Spleen (tissue), 11 donors: ENCODE data around the gene CNKSR3. TPM values are rescaled to one million over a fixed set of nuclear protein-coding genes. Genes with fewer than 3 reads are reported as not detected.

ENCODE experiments used
- DNase-seq: peaks from one replicate; pipeline ENCODE4 v3.0.0-alpha.2; 2020
- H3K27ac ChIP-seq, 8 donors: fragments of 200-600 bp; sonication (generic) in 7 of 8; 1 replicate in 4 of 8; 2 replicates in 4 of 8; pipeline versions ENCODE4 v1.5.0 to v1.8.0; 2016 to 2021; ENCODE audit warnings: inconsistent platforms in 4 of 8, mild to moderate bottlenecking in 4 of 8, moderate library complexity in 1 of 8
- H3K27me3 ChIP-seq, 7 donors: fragments of 200-600 bp; sonication (generic) in 6 of 7; replicated peaks in 1 of 7; 1 replicate in 4 of 7; 2 replicates in 3 of 7; pipeline versions ENCODE4 v1.5.0 to v1.8.0; 2016 to 2021; ENCODE audit warnings: inconsistent platforms in 3 of 7, mild to moderate bottlenecking in 1 of 7
- H3K36me3 ChIP-seq, 6 donors: fragments of 200-600 bp; sonication (generic) in 5 of 6; 1 replicate in 4 of 6; 2 replicates in 2 of 6; pipeline versions ENCODE4 v1.5.0 to v1.8.0; 2016 to 2021; ENCODE audit warnings: inconsistent platforms in 2 of 6
- H3K4me1 ChIP-seq, 6 donors: fragments of 200-600 bp; sonication (generic) in 5 of 6; 1 replicate in 3 of 6; 2 replicates in 3 of 6; pipeline versions ENCODE4 v1.5.0 to v1.8.0; 2016 to 2021; ENCODE audit warnings: inconsistent platforms in 3 of 6
- H3K4me3 ChIP-seq, 8 donors: fragments of 200-600 bp; sonication (generic) in 7 of 8; 1 replicate in 4 of 8; 2 replicates in 4 of 8; pipeline versions ENCODE4 v1.5.0 to v1.8.0; 2016 to 2021; ENCODE audit warnings: inconsistent platforms in 4 of 8, mild to moderate bottlenecking in 4 of 8, moderate library complexity in 2 of 8
- H3K9me3 ChIP-seq, 8 donors: fragments of 200-600 bp; sonication (generic) in 7 of 8; 1 replicate in 4 of 8; 2 replicates in 4 of 8; pipeline versions ENCODE4 v1.5.0 to v1.8.0; 2016 to 2021; ENCODE audit warnings: inconsistent platforms in 4 of 8
- CTCF ChIP-seq, 11 experiments: fragments of 200-600 bp in 7 of 11; fragments of 450-650 bp in 4 of 11; sonication (generic) in 4 of 11; IDR thresholded peaks in 8 of 11; conservative IDR thresholded peaks in 3 of 11; 1 replicate in 7 of 11; 2 replicates in 4 of 11; pipeline versions ENCODE4 v1.4.0 to v1.8.0; 2016 to 2021; ENCODE audit warnings: antibody characterized with exemption in 11 of 11, inconsistent platforms in 4 of 11, mild to moderate bottlenecking in 1 of 11
- POLR2A ChIP-seq, 3 donors: fragments of 450-650 bp; IDR thresholded peaks; one replicate each; pipeline ENCODE4 v1.5.1; 2017; ENCODE audit warnings: antibody characterized with exemption in 3 of 3, mild to moderate bottlenecking in 1 of 3
- POLR2AphosphoS5 ChIP-seq, 3 donors: sonication (generic); formaldehyde crosslinking; IDR thresholded peaks; one replicate each; pipeline ENCODE4 v1.5.1; 2017; ENCODE audit warnings: antibody characterized with exemption in 3 of 3
- WGBS, 5 donors: extraction: QIAGEN DNeasy Blood & Tissue Kit in 3 of 5; methylation state at CpG; one replicate each; pipeline versions ENCODE4 v1.1.5 to v1.1.7; 2013 to 2018; 5-methylcytosine and 5-hydroxymethylcytosine counted together
- intact Hi-C: fragments of 100-400 bp; cut with DNase I; formaldehyde crosslinking; loops from one replicate; pipeline ENCODE4 v1.15.0; 2023; ENCODE audit warnings: low total_unique reads
- polyA plus RNA-seq, 3 donors: library from polyadenylated mRNA; stranded (reverse); fragments of 200-250 nt; gene quantifications; one replicate each; pipeline ENCODE4 v1.2.1, GENCODE V29; 2013
- total RNA-seq, 7 donors: library from RNA; depleted of rRNA in 3 of 7; stranded (reverse); fragments of >200 nt in 3 of 7; fragmentation: NEBNext Ultra II Directional in 4 of 7; extraction: Animal tissue kit (Norgen Biotek cat#: 25700) in 4 of 7; gene quantifications; one replicate each; pipeline versions ENCODE4 v1.1.0 to v1.2.1, GENCODE V29; 2016 to 2021
- donor health status: healthy with polysubstance abuse.
- donor health status: DM: no; HTN: no; CAD: no; lungs with moderate emphysema.
- donor health status: DM: no; HTN: no; CAD: no.
- donor health status: Bipolar disorder and iron deficiency.
- donor health status: healthy.
- donor health status: DM: no; HTN: no; CAD: no.
- donor health status: DM: yes; HTN: yes; CAD: no.

CNKSR3 gene
- total and polyA plus RNA-seq, 10 donors = 1.7 to 45.0 (median 18.0) TPM

- 77 to 89% (median 88%) methylated on average over 9 of the region's 9 CpGs for WGBS, 5 donors
- Histone ChIP-seq H3K27ac (no peak overlapping the region), H3K4me1 (peaks cover 0 to 10% (median 0%) of the 10 kb centered on the region in 6 donors), H3K27me3 (no peaks in the 10 kb centered on the region), H3K36me3 (peaks cover 0 to 4% (median 0%) of the 10 kb centered on the region in 6 donors), H3K4me3 (no peak overlapping the region), H3K9me3 (no peaks in the 10 kb centered on the region)
- intact Hi-C loops = no loop called here
- no peak for TF ChIP-seq CTCF (IDR thresholded peaks at IDR 0.05 in 8 of 11, conservative IDR thresholded peaks at IDR 0.05 in 3 of 11)
- no peak for TF ChIP-seq POLR2AphosphoS5 (IDR thresholded peaks at IDR 0.05)
- no peak for TF ChIP-seq POLR2A (IDR thresholded peaks at IDR 0.05)
- no peak for DNase-seq
Observed at GRCh38 chr6:154438882-154439415, 71.5 kb downstream of the CNKSR3 start.

GRCh38 chr6:154435400-154435945 is 75.0 kb downstream of the CNKSR3 start:
- DNase-seq = no peak
- Histone ChIP-seq H3K4me3 (no peak overlapping the region), H3K27ac (peak overlapping the region in 1 of 8 donors; percentile 27), H3K36me3 (no peaks in the 10 kb centered on the region), H3K27me3 (no peaks in the 10 kb centered on the region), H3K9me3 (peaks cover 0 to 4% (median 0%) of the 10 kb centered on the region in 8 donors), H3K4me1 (peaks cover 3 to 23% (median 13%) of the 10 kb centered on the region in 6 donors)
- TF ChIP-seq POLR2AphosphoS5 (IDR thresholded peaks at IDR 0.05) (peak; percentile 22 to 66 (median 24)), CTCF (IDR thresholded peaks at IDR 0.05 in 8 of 11, conservative IDR thresholded peaks at IDR 0.05 in 3 of 11) (no peak)
- intact Hi-C loops = no loop called here
- 72 to 82% (median 81%) methylated on average over 11 of the region's 11 CpGs for WGBS, 5 donors

GRCh38 chr6:154434662-154435061 is 75.8 kb downstream of the CNKSR3 start:
- Histone ChIP-seq H3K4me1 (peaks cover 3 to 23% (median 13%) of the 10 kb centered on the region in 6 donors), H3K4me3 (no peak overlapping the region), H3K27ac (no peak overlapping the region), H3K27me3 (no peaks in the 10 kb centered on the region), H3K36me3 (peaks cover 0 to 6% (median 0%) of the 10 kb centered on the region in 6 donors), H3K9me3 (peaks cover 0 to 4% (median 0%) of the 10 kb centered on the region in 8 donors)
- 89 to 94% (median 93%) methylated on average over 3 of the region's 3 CpGs for WGBS, 5 donors
- no peak for TF ChIP-seq CTCF (IDR thresholded peaks at IDR 0.05 in 8 of 11, conservative IDR thresholded peaks at IDR 0.05 in 3 of 11)
- no peak for TF ChIP-seq POLR2A (IDR thresholded peaks at IDR 0.05)
- no peak for TF ChIP-seq POLR2AphosphoS5 (IDR thresholded peaks at IDR 0.05)
- DNase-seq = no peak
- intact Hi-C loops = no loop called here

GRCh38 chr6:154433477-154434241 is 76.8 kb downstream of the CNKSR3 start:
- Histone ChIP-seq H3K27ac (peak overlapping the region in 7 of 8 donors; percentile 11 to 40 (median 23)), H3K27me3 (no peaks in the 10 kb centered on the region), H3K4me1 (peaks cover 3 to 23% (median 13%) of the 10 kb centered on the region in 6 donors), H3K9me3 (peaks cover 0 to 4% (median 0%) of the 10 kb centered on the region in 8 donors), H3K36me3 (peaks cover 0 to 10% (median 0%) of the 10 kb centered on the region in 6 donors), H3K4me3 (no peak overlapping the region)
- TF ChIP-seq POLR2A (IDR thresholded peaks at IDR 0.05) (no peak), CTCF (IDR thresholded peaks at IDR 0.05 in 8 of 11, conservative IDR thresholded peaks at IDR 0.05 in 3 of 11) (no peak), POLR2AphosphoS5 (IDR thresholded peaks at IDR 0.05) (no peak)
- WGBS, 5 donors = 75 to 85% (median 82%) methylated on average over 8 of the region's 8 CpGs
- intact Hi-C loops = no loop called here
- no peak for DNase-seq
